ENCODE data around the gene ANKFN1. TPM values are rescaled to one million over a fixed set of nuclear protein-coding genes. Genes with fewer than 3 reads are reported as not detected.

The ANKFN1 gene
- total RNA-seq, 1 donor from 2014 or later, result not detected

GRCh38 chr17:56320443-56320842 is 167.2 kb downstream of the ANKFN1 start:
- Histone ChIP-seq H3K27ac (peak overlapping the region; percentile 73), H3K4me1 (peaks cover 47% of the 10 kb centered on the region), H2AFZ (replicated peaks) (no peak overlapping the region), H3K36me3 (no peaks in the 10 kb centered on the region), H3K9me3 (ENCODE audit: low read depth) (no peaks in the 10 kb centered on the region), H3K79me2 (ENCODE audit: low read depth) (no peaks in the 10 kb centered on the region), H3K27me3 (no peaks in the 10 kb centered on the region), H3K9ac (no peak overlapping the region), H3K4me2 (peak overlapping the region; percentile 63), H3K4me3 (peak overlapping the region; percentile 31), H4K20me1 (ENCODE audit: low read depth) (no peaks in the 10 kb centered on the region), H3F3A (ENCODE audit: low read depth) (peaks cover 25% of the 10 kb centered on the region)
- Mint-ChIP-seq H3K27me3 (ENCODE audit: insufficient read depth, low read depth) (peaks cover 6% of the 10 kb centered on the region), H3K4me3 (peak overlapping the region; percentile 71), H3K9me3 (no peaks in the 10 kb centered on the region), H3K27ac (peak overlapping the region; percentile 67), H3K4me1 (peaks cover 42% of the 10 kb centered on the region), H3K36me3 (no peaks in the 10 kb centered on the region)
- TF ChIP-seq EZH2phosphoT487 (IDR thresholded peaks at IDR 0.05), result no peak
- TF ChIP-seq EZH2 (IDR thresholded peaks at IDR 0.05), result no peak
- no peak for TF ChIP-seq CTCF (IDR thresholded peaks at IDR 0.05)
- DNase-seq (ENCODE audit: low spot score), result peak; percentile 71

DNA sequence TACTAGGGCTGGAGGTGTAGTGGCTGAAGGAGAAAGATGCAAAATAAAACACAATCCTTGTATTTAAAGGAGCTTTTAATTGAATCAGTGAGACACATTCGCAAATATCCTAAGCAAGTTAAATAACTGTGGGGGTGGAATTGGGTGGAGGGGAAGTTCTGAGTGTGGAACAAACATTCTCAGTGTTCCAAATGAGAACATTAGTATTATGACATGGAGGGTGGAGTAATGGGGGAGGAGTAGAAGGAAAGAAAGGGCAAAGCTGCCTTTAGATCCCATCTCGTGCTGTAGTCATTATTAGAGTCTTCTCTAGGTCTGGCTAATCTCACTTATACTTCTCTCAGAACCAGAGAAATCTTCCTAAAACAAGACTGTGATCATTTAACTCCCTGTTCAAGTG is 169.7 kb downstream of the ANKFN1 start:
- peaks cover 6% of the 10 kb centered on the region for H3K27me3 Mint-ChIP-seq (ENCODE audit: insufficient read depth, low read depth)

GRCh38 chr17:56324676-56325075 is 171.4 kb downstream of the ANKFN1 start:
- Mint-ChIP-seq H3K4me3 (no peak overlapping the region), H3K4me1 (peaks cover 44% of the 10 kb centered on the region), H3K27ac (no peak overlapping the region), H3K27me3 (ENCODE audit: insufficient read depth, low read depth) (no peaks in the 10 kb centered on the region), H3K36me3 (no peaks in the 10 kb centered on the region), H3K9me3 (no peaks in the 10 kb centered on the region)
- no peak overlapping the region for H3K27ac ChIP-seq
- no peaks in the 10 kb centered on the region for H3K36me3 ChIP-seq
- no peak overlapping the region for H3K4me3 ChIP-seq
- no peak for TF ChIP-seq CTCF (IDR thresholded peaks at IDR 0.05)
- TF ChIP-seq EZH2 (IDR thresholded peaks at IDR 0.05), result no peak
- no peak for TF ChIP-seq EZH2phosphoT487 (IDR thresholded peaks at IDR 0.05)
- no peaks in the 10 kb centered on the region for H3K9me3 ChIP-seq (ENCODE audit: low read depth)
- no peaks in the 10 kb centered on the region for H3K79me2 ChIP-seq (ENCODE audit: low read depth)
- no peaks in the 10 kb centered on the region for H3K27me3 ChIP-seq
- H3K9ac ChIP-seq, result no peak overlapping the region
- peak overlapping the region; percentile 58 for H3K4me2 ChIP-seq
- no peak for DNase-seq (ENCODE audit: low spot score)
- H4K20me1 ChIP-seq (ENCODE audit: low read depth), result no peaks in the 10 kb centered on the region
- no peak overlapping the region for H2AFZ ChIP-seq (replicated peaks)
- peaks cover 46% of the 10 kb centered on the region for H3K4me1 ChIP-seq
- H3F3A ChIP-seq (ENCODE audit: low read depth), result peaks cover 21% of the 10 kb centered on the region

More for the DNA sequence above, 169.7 kb downstream of the ANKFN1 start:
- peaks cover 44% of the 10 kb centered on the region for H3K4me1 Mint-ChIP-seq
- no peaks in the 10 kb centered on the region for H3K79me2 ChIP-seq (ENCODE audit: low read depth)
- no peaks in the 10 kb centered on the region for H3K36me3 Mint-ChIP-seq
- H3K27ac Mint-ChIP-seq, result no peak overlapping the region
- peaks cover 46% of the 10 kb centered on the region for H3K4me1 ChIP-seq
- H3K9ac ChIP-seq, result no peak overlapping the region
- TF ChIP-seq CTCF (IDR thresholded peaks at IDR 0.05), result no peak
- TF ChIP-seq EZH2 (IDR thresholded peaks at IDR 0.05), result no peak
- no peak for TF ChIP-seq EZH2phosphoT487 (IDR thresholded peaks at IDR 0.05)
- H3K9me3 ChIP-seq (ENCODE audit: low read depth), result no peaks in the 10 kb centered on the region
- H3K4me3 ChIP-seq, result no peak overlapping the region
- no peak for DNase-seq (ENCODE audit: low spot score)
- no peaks in the 10 kb centered on the region for H3K27me3 ChIP-seq
- H3K27ac ChIP-seq, result no peak overlapping the region
- H3K36me3 ChIP-seq, result no peaks in the 10 kb centered on the region
- no peaks in the 10 kb centered on the region for H4K20me1 ChIP-seq (ENCODE audit: low read depth)
- H3K4me3 Mint-ChIP-seq, result no peak overlapping the region
- no peak overlapping the region for H2AFZ ChIP-seq (replicated peaks)
- peaks cover 22% of the 10 kb centered on the region for H3F3A ChIP-seq (ENCODE audit: low read depth)
- no peak overlapping the region for H3K4me2 ChIP-seq
- H3K9me3 Mint-ChIP-seq, result no peaks in the 10 kb centered on the region
